ENCODE measurements around the gene WNT3A. TPM values are rescaled to one million over a fixed set of nuclear protein-coding genes. Genes with fewer than 3 reads are reported as not detected.

The WNT3A gene
- total and polyA plus RNA-seq, 4 donors: 0.09 to 3.1 (median 1.9) TPM

DNA sequence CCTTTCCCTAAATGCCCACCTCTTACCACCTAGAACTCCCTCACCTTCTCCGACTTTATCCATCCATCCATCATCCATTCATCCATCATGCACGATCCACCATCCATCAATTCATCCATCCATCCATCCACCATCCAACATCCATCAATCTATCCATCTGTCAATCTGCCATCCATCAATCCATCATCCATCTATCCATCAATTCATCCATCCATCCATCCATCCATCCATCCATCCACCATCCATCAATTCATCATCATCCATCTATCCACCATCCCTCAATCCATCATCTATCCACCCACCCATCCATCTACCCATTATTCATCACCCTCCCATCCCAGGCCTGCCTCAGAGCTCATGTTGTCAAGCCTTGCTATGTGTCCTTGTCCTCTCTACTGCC is 34.5 kb downstream of the WNT3A start:
- DNase-seq (no peak), ATAC-seq (ENCODE audit: insufficient read depth, low FRiP score) (no peak)
- Histone ChIP-seq H3K36me3 (ENCODE audit: control insufficient read depth in 4 of 4, insufficient read depth in 4 of 4, low read length in 4 of 4) (no peaks in the 10 kb centered on the region), H3K4me3 (no peak overlapping the region), H3K27ac (ENCODE audit: low read depth in 1 of 2, low read length in 1 of 2) (no peak overlapping the region), H3K27me3 (ENCODE audit: control insufficient read depth in 3 of 3, insufficient read depth in 3 of 3, low read length in 2 of 3) (peaks cover 6 to 8% (median 7%) of the 10 kb centered on the region in 3 donors), H3K9ac (ENCODE audit: insufficient read depth in 1 of 2, low read length in 2 of 2) (no peak overlapping the region), H3K4me1 (ENCODE audit: control insufficient read depth in 5 of 5, insufficient read depth in 5 of 5, low read length in 5 of 5) (peaks cover 0 to 11% (median 7%) of the 10 kb centered on the region in 5 donors), H3K9me3 (ENCODE audit: control insufficient read depth in 4 of 4, insufficient read depth in 3 of 4, low read length in 3 of 4) (no peaks in the 10 kb centered on the region)
- 65 to 89% methylated on average over 2 of the region's 2 CpGs for WGBS, 2 donors
- TF ChIP-seq, protein P1, sequence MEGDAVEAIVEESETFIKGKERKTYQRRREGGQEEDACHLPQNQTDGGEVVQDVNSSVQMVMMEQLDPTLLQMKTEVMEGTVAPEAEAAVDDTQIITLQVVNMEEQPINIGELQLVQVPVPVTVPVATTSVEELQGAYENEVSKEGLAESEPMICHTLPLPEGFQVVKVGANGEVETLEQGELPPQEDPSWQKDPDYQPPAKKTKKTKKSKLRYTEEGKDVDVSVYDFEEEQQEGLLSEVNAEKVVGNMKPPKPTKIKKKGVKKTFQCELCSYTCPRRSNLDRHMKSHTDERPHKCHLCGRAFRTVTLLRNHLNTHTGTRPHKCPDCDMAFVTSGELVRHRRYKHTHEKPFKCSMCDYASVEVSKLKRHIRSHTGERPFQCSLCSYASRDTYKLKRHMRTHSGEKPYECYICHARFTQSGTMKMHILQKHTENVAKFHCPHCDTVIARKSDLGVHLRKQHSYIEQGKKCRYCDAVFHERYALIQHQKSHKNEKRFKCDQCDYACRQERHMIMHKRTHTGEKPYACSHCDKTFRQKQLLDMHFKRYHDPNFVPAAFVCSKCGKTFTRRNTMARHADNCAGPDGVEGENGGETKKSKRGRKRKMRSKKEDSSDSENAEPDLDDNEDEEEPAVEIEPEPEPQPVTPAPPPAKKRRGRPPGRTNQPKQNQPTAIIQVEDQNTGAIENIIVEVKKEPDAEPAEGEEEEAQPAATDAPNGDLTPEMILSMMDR (IDR thresholded peaks at IDR 0.05; ENCODE audit: control extremely low read depth, extremely low read depth): no peak

DNA sequence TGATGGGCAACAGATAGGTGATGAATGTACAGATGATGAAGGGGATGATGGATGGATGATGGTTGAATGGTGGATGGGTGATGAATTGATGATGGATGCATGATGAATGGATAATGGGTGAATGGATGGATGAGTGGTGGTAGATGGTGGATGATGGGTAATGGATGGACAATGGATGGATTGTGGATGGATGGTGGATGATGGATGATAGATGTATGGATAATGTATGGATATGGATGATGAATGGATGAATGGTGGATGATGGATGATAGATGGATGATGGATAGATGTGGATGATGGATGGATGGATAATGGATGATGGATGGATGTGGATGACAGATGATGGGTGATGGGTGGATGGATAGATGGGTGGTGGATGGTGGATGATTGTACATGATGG is 35.7 kb downstream of the WNT3A start:
- Histone ChIP-seq H3K27ac (ENCODE audit: low read depth in 1 of 2, low read length in 1 of 2) (no peak overlapping the region), H3K36me3 (ENCODE audit: control insufficient read depth in 4 of 4, insufficient read depth in 4 of 4, low read length in 4 of 4) (no peaks in the 10 kb centered on the region), H3K9me3 (ENCODE audit: control insufficient read depth in 4 of 4, insufficient read depth in 3 of 4, low read length in 3 of 4) (peaks cover 0 to 2% (median 0%) of the 10 kb centered on the region in 4 donors), H3K4me3 (no peak overlapping the region), H3K4me1 (ENCODE audit: control insufficient read depth in 5 of 5, insufficient read depth in 5 of 5, low read length in 5 of 5) (peaks cover 0 to 14% (median 6%) of the 10 kb centered on the region in 5 donors), H3K27me3 (ENCODE audit: control insufficient read depth in 3 of 3, insufficient read depth in 3 of 3, low read length in 2 of 3) (peaks cover 0 to 6% (median 6%) of the 10 kb centered on the region in 3 donors), H3K9ac (ENCODE audit: insufficient read depth in 1 of 2, low read length in 2 of 2) (no peak overlapping the region)
- TF ChIP-seq, protein P1 (IDR thresholded peaks at IDR 0.05; ENCODE audit: control extremely low read depth, extremely low read depth): no peak
- no peak for DNase-seq
- ATAC-seq (ENCODE audit: insufficient read depth, low FRiP score): no peak

DNA sequence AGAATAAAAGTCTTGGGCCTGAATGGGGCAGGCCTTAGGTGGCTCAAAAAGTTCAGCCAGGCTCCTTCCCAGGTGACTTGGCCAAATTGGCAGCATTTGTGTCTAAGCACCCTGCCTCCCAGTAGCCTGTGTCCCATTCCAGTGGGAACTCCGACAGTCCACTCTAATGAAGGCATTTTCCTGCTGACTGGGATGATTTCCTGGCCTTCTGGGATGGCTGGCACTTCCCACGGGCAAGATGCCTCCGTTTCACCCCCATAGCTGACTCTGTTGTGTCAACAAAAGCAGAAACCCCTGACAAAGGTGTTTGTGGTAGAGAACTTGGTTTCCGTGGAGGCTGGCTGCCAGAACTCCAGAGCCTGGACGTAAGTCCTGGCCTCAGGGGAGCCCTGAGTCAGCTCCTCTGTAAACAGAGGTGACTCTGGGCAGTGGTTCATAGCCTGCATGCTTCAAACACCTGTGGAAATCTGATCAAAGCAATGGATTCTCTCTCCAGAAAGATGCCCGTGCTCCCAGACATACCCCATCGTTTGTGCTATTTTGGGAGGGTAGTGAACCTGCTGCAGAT is 36.6 kb downstream of the WNT3A start:
- H3K9ac ChIP-seq (ENCODE audit: insufficient read depth in 1 of 2, low read length in 2 of 2): no peak overlapping the region
- H3K4me1 ChIP-seq (ENCODE audit: control insufficient read depth in 5 of 5, insufficient read depth in 5 of 5, low read length in 5 of 5): peaks cover 0 to 14% (median 0%) of the 10 kb centered on the region in 5 donors
- TF ChIP-seq, protein P1 (IDR thresholded peaks at IDR 0.05; ENCODE audit: control extremely low read depth, extremely low read depth): no peak
- no peak overlapping the region for H3K27ac ChIP-seq (ENCODE audit: low read depth in 1 of 2, low read length in 1 of 2)
- DNase-seq: no peak
- H3K4me3 ChIP-seq: no peak overlapping the region
- H3K36me3 ChIP-seq (ENCODE audit: control insufficient read depth in 4 of 4, insufficient read depth in 4 of 4, low read length in 4 of 4): no peaks in the 10 kb centered on the region
- peaks cover 0 to 2% (median 0%) of the 10 kb centered on the region in 4 donors for H3K9me3 ChIP-seq (ENCODE audit: control insufficient read depth in 4 of 4, insufficient read depth in 3 of 4, low read length in 3 of 4)
- H3K27me3 ChIP-seq (ENCODE audit: control insufficient read depth in 3 of 3, insufficient read depth in 3 of 3, low read length in 2 of 3): peaks cover 0 to 4% (median 4%) of the 10 kb centered on the region in 3 donors
- no peak for ATAC-seq (ENCODE audit: insufficient read depth, low FRiP score)
- WGBS, 2 donors: 49 to 58% methylated on average over 7 of the region's 7 CpGs

DNA sequence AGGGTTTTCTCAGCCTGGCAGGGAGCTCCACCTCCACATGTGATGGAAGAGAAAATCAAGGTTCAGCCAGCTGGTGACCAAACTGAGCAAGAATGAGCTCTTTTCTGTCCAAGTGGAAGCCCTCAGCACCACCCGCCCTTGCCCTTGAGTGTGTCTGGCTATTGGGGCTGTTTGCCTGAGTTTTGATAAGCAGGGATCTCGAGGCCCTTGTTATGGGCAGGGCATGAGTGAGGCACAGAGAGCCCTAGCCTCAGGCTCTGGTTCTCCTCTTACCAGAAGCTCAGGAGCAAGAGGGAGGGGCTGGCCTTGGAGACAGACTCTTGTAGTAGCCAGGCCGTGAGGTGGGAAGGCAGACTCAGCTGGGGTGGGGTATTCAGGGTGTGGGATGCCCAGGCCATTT is 38.2 kb downstream of the WNT3A start:
- H3K4me3 ChIP-seq: no peak overlapping the region
- peaks cover 0 to 14% (median 0%) of the 10 kb centered on the region in 5 donors for H3K4me1 ChIP-seq (ENCODE audit: control insufficient read depth in 5 of 5, insufficient read depth in 5 of 5, low read length in 5 of 5)
- H3K27me3 ChIP-seq (ENCODE audit: control insufficient read depth in 3 of 3, insufficient read depth in 3 of 3, low read length in 2 of 3): no peaks in the 10 kb centered on the region
- H3K9ac ChIP-seq (ENCODE audit: insufficient read depth in 1 of 2, low read length in 2 of 2): no peak overlapping the region
- H3K9me3 ChIP-seq (ENCODE audit: control insufficient read depth in 4 of 4, insufficient read depth in 3 of 4, low read length in 3 of 4): peaks cover 0 to 2% (median 0%) of the 10 kb centered on the region in 4 donors
- no peaks in the 10 kb centered on the region for H3K36me3 ChIP-seq (ENCODE audit: control insufficient read depth in 4 of 4, insufficient read depth in 4 of 4, low read length in 4 of 4)
- ATAC-seq (ENCODE audit: insufficient read depth, low FRiP score): peak; percentile 48
- 60 to 77% methylated on average over 3 of the region's 3 CpGs for WGBS, 2 donors
- peak overlapping the region in 1 of 2 donors; percentile 21 for H3K27ac ChIP-seq (ENCODE audit: low read depth in 1 of 2, low read length in 1 of 2)
- TF ChIP-seq, protein P1 (IDR thresholded peaks at IDR 0.05; ENCODE audit: control extremely low read depth, extremely low read depth): no peak
- DNase-seq: peak; percentile 30 to 59 (median 57)

Data from lung (tissue), 12 donors.